BE2C (cell line): Measurements from ENCODE around the gene CCDC182.

Experiments
- DNase-seq: peaks from one replicate; pipeline ENCODE4 v3.0.0-alpha.2; 2020
- H3K27me3 ChIP-seq: fragments of 250-450 bp; sonication (Bioruptor Pico); 2 replicates; pipeline ENCODE4 v1.5.1; 2020; ENCODE audit warnings: mild to moderate bottlenecking
- H3K36me3 ChIP-seq: fragments of 250-450 bp; sonication (Bioruptor Pico); 2 replicates; pipeline ENCODE4 v1.5.1; 2020; ENCODE audit warnings: mild to moderate bottlenecking
- H3K4me1 ChIP-seq: fragments of 250-450 bp; sonication (Bioruptor Pico); 2 replicates; pipeline ENCODE4 v1.5.1; 2020
- H3K4me3 ChIP-seq: 2 replicates; pipeline ENCODE4 v1.5.1; 2011; ENCODE audit warnings: low read depth, low read length
- H3K9me3 ChIP-seq: fragments of 250-450 bp; sonication (Bioruptor Pico); 2 replicates; pipeline ENCODE4 v1.5.1; 2020
- TF ChIP-seq, protein P1 (sequence below): IDR thresholded peaks from 2 replicates; pipeline ENCODE4 v1.5.1; 2012; ENCODE audit warnings: mild to moderate bottlenecking, low read depth, low read length

Gene CCDC182

DNA sequence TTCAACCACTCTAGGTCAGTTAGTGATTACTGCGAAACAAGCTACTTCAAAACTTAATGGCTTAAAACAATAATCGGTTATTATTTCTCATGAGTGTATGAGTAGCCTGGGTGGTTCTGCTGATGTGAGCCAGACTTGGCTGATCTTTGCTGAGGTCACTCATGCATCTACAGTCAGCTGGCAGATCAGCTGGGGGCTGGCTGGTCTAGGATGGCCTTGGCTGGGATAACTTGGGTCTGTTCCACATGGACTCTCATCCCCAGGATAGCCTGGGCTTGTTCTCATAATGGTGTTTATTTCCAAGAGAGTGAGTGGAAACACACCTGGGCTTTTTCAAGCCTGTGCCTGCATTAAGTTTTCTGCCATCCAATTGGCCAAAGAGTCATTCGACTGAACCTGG is 13.0 kb downstream of the CCDC182 start:
- DNase-seq: no peak
- TF ChIP-seq, protein P1, sequence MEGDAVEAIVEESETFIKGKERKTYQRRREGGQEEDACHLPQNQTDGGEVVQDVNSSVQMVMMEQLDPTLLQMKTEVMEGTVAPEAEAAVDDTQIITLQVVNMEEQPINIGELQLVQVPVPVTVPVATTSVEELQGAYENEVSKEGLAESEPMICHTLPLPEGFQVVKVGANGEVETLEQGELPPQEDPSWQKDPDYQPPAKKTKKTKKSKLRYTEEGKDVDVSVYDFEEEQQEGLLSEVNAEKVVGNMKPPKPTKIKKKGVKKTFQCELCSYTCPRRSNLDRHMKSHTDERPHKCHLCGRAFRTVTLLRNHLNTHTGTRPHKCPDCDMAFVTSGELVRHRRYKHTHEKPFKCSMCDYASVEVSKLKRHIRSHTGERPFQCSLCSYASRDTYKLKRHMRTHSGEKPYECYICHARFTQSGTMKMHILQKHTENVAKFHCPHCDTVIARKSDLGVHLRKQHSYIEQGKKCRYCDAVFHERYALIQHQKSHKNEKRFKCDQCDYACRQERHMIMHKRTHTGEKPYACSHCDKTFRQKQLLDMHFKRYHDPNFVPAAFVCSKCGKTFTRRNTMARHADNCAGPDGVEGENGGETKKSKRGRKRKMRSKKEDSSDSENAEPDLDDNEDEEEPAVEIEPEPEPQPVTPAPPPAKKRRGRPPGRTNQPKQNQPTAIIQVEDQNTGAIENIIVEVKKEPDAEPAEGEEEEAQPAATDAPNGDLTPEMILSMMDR: no peak

GRCh38 chr17:57730026-57730701 is 14.9 kb downstream of the CCDC182 start:
- Histone ChIP-seq H3K4me1 (peaks cover 9% of the 10 kb centered on the region), H3K36me3 (no peaks in the 10 kb centered on the region), H3K4me3 (no peak overlapping the region), H3K9me3 (no peaks in the 10 kb centered on the region), H3K27me3 (no peaks in the 10 kb centered on the region)
- TF ChIP-seq, protein P1: no peak
- DNase-seq: no peak

More for the DNA sequence above, 13.0 kb downstream of the CCDC182 start:
- no peaks in the 10 kb centered on the region for H3K9me3 ChIP-seq
- H3K36me3 ChIP-seq: no peaks in the 10 kb centered on the region
- no peaks in the 10 kb centered on the region for H3K27me3 ChIP-seq
- H3K4me1 ChIP-seq: peaks cover 16% of the 10 kb centered on the region
- no peak overlapping the region for H3K4me3 ChIP-seq

- TF ChIP-seq, protein P1: no peak
- Histone ChIP-seq H3K4me3 (no peak overlapping the region), H3K27me3 (no peaks in the 10 kb centered on the region), H3K4me1 (peaks cover 22% of the 10 kb centered on the region), H3K36me3 (no peaks in the 10 kb centered on the region), H3K9me3 (no peaks in the 10 kb centered on the region)
- no peak for DNase-seq
These were observed 17.4 kb downstream of the CCDC182 start for GRCh38 chr17:57727630-57728175.

GRCh38 chr17:57726838-57727237 is 18.3 kb downstream of the CCDC182 start:
- H3K4me1 ChIP-seq: peaks cover 19% of the 10 kb centered on the region
- H3K4me3 ChIP-seq: no peak overlapping the region
- no peaks in the 10 kb centered on the region for H3K36me3 ChIP-seq
- no peaks in the 10 kb centered on the region for H3K27me3 ChIP-seq
- TF ChIP-seq, protein P1: no peak
- DNase-seq: no peak
- no peaks in the 10 kb centered on the region for H3K9me3 ChIP-seq

GRCh38 chr17:57726213-57726790 is 18.8 kb downstream of the CCDC182 start:
- Histone ChIP-seq H3K36me3 (no peaks in the 10 kb centered on the region), H3K4me3 (no peak overlapping the region), H3K27me3 (no peaks in the 10 kb centered on the region), H3K9me3 (no peaks in the 10 kb centered on the region), H3K4me1 (peaks cover 18% of the 10 kb centered on the region)
- TF ChIP-seq, protein P1: no peak
- no peak for DNase-seq

DNA sequence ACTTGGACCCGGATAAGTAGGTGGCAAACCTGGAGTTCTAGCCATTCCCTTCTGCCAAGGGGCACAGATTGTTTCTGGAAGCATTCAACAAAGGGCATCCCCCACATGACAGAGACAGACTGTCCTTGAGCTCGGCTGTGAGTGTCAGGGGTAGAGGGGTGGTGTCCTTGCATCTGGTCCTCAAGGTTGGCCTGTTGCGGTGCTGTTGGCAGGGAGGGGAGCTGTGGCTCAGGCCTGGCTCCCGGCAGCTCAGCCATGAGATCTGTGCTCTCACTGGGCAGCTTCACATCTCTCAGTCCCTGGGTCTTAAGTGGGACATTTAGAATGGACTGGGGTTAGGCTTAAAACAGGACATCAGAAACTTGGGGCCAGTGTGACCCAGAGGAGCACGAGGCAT is 20.4 kb downstream of the CCDC182 start:
- Histone ChIP-seq H3K27me3 (no peaks in the 10 kb centered on the region), H3K4me3 (no peak overlapping the region), H3K4me1 (peaks cover 13% of the 10 kb centered on the region), H3K36me3 (no peaks in the 10 kb centered on the region), H3K9me3 (no peaks in the 10 kb centered on the region)
- DNase-seq: no peak
- TF ChIP-seq, protein P1: no peak
